ENCODE results near the gene INTS1.

The INTS1 gene

DNA sequence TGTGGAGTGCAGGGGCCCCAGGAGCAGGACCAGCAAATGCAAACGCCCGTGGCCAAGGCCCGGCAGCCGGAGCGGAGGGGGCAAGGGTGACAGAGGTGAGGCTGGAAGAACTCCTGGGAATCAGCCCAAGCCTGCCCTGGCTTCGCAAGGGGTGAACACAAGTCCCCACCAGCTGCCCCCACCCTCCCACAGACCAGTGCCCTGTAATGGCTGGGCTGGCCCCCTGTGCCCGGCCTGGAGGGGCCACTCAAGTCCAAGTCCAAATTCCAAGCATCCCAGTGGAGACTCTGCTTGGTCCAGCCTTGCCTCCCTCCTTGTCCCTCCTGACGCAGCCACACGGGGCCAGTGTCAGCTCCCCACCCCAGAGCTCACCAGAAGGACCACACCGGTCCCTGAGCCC, 73.0 kb downstream of the INTS1 start:
- no peak for DNase-seq (ENCODE audit: low spot score)

DNA sequence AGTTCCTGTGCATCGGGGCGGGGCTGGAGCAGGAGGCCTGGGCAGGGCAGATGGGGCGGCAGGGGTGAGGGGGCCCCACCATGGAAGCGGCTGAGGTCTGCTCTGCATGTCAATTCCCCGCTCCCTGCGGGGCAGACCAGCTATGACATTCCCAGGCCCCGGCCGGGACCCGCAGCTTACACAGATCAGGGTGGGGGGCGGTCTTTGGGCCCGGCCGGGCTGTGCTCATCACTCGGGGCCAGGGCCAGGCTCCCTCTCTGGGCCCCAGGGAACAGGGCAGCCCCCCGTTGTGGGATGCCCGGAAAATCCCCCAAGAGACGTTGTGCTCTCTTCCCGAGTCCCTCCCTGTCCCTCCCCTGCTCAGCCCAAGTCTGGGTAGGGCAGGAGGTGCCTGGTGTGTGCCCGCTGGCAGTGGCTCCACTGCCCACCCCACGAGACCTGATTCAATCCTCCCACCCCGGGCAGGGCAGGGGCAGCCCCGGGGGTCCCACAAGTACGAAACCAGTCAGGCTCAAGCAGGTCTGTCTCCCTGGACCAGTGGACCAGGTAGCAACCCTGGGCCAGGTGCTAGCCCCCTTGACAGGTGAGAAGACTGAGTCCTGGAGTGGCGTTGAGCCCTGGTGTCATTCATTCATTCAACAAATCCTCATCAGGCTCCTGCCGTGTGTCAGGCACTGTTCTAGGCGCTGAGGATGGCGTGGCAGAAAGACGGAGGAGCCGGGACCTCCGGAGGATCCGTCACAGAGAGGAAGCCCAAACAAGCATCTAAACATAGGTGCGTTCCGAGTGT, 73.9 kb downstream of the INTS1 start:
- no peak for DNase-seq (ENCODE audit: low spot score)

DNA sequence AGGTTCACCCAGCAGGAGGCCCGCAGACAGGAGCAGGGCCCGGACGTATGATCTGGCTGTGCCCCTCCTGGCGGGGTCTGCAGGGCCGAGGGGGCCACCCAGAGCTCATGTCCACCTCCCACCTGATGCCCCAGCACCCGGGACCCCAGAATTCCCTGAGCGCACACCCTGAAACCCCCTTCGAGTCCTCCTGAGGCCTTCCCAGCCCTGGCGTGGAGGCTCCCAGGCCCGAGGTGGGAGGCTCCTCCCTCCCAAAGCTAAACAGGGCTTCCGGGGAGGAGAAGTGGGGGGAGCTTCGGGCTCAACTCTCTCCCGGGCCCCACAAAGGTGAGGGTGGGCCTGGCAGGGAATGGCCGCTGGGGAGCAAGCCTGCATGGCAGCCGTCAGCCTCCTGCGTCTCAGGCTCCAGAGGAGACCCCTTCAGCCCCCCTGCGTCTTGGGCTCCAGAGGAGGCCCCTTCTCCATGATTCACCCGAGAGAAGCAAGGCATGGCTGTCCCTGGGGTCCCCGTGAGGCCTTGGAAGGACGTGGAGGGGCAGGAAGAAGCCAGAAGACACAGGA, 75.2 kb downstream of the INTS1 start:
- no peak for DNase-seq (ENCODE audit: low spot score)

DNA sequence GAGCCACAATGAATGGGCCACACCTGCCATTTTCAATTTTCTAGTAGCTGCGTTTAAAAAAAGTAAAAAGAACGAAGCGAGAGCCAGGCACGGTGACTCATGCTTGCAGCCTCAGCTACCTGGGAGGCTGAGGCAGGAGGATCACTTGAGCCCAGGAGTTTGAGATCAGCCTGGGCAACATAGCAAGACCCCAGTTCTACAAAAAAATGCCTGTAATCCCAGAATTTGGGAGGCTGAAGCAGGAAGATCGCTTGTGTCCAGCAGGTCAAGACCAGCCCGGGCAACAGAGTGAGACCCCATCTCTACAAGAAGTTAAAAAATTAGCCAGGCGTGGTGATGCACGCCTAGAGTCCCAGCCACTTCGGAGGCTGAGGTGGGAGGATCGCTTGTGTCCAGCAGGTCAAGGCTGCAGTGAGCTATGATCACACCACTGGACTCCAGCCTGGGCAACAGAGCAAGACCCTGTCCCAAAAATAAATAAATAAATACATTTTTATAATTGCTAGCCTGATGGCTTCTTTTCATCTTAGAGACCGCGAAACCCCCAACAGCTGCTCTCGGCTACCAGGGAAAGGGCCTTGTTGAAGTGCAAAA, 77.0 kb downstream of the INTS1 start:
- no peak for DNase-seq (ENCODE audit: low spot score)

DNA sequence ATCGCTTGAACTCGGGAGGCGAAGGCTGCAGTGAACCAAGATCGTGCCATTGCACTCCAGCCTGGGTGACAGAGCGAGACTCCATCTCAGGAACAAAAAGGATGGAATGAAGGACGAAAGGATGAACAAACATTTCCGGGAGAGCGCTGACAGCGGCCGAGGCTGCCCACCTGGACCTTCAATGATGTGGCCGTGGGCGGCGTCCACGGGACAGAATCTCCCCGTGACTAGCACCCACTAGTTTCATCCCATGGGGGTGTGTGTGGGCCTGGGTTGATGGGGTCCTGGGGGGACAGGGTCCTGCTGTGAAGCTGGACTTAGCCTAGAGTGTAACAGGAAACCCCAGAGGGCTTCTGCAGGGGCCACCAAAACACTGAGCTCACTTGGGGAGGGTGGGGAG, 77.7 kb downstream of the INTS1 start:
- DNase-seq (ENCODE audit: low spot score), result no peak

DNA sequence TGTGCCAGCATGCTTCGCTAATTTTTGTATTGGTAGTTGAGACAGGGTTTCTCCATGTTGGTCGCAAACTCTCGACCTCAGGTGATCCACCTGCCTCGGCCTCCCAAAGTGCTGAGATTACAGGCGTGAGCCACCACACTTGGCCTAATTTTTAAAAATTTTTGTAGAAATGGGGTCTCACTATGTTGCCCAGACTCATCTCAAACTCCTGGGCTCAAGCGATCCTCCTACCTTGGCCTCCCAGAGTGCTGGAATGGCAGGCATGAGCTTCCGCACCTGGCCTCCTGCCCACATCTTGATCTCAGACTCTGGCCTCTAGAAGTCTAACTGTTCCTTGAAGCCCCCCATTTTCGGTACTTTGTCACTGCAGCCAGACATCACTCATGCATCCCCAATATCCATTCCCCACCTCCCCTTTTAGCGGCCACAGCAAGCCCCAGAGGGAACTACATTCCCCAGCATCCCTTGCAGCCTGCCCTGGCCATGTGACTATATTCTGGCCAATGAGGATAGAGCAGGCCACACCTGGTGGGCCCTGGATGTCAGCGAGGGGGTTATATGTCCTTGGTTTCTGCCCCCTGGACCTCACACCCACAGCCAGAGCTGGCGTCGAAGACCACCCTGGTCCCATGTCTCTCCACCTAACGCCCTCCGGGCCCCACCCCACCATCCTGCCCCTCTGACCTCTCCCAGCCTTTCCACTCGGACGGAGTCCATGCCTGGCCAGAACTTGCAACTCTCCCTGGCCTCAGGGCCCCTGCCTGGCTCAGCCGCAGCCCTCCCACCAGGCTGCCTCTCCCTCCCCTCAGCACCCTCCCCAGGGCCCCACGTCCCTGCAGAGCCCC, 78.7 kb downstream of the INTS1 start:
- no peak for DNase-seq (ENCODE audit: low spot score)

DNA sequence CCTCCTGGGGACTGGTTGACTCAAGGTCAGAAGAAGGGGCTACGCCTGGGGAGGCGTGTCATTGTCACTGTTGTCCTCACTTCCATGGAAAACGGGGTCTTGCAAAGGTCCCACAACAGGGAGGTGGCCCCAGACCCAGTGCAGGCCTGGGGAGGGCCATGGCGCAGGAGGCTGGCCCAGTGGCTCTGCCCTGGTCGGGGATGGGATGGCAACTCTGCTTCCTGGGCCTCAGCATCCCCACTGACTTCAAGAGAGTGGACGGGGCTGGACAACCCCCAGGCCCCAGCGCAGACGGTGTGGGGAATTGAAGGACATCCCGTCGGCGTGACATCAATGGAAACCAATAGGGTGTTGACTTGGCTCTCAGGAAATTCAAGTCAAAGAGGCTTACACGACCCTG, 80.1 kb downstream of the INTS1 start:
- no peak for DNase-seq (ENCODE audit: low spot score)

DNA sequence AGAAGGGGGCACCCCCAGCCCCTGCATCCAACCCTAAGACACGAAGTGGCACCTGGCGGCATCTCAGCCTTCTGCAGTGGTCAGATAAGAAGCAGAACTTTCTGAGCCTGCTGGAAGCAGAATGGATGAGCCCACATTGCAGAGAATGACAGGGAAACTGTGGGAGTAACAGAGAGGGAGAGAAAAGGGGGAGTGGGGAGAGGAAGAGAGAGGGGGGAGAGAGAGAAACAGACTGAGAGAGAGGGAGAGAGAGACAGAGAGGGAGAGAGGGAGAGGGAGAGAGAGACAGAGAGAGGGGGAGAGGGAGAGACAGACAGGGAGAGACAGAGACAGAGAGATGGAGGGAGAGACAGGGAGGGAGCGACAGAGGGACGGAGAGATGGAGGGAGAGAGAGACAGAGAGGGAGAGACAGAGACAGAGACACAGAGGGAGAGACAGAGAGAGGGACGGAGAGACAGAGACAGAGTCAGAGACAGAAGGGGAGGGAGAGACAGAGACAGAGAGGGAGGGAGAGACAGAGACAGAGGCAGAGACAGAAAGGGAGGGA, 80.9 kb downstream of the INTS1 start:
- no peak for DNase-seq (ENCODE audit: low spot score)

DNA sequence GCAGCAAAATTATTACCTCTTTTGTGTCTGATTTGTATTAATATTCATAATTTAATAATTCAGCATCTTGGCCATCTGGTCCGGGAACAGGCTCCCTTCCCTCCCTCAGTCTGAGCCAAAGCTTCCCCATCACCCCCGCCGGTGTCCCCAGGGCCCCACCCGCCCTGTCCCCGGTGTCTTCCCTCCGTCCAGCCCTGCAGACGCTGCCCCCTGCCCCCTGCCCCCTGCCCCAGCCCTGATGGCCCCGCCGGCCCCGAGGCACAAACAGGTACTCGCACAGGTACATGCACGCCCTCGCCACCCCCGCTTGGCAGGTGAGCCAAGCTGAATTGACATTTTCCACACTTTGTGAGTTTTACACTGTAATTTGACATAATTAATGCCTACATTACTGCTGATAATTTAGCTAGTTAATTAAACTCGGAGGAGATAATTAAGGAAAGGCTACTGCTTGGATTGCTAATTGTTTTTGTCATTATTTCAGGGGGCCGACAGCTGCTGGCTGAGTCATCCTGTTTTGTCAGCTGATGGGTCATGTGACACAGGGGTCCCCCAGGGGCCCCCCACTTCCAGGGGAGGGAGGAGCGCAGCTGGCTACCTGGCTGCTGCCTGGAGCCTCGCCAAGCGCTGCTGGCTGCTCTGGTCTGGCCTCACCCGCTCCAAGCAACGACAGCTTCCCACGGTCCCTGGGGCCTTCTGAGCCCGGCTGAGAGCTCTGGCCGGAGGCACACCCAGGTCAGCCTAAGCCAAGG, 81.5 kb downstream of the INTS1 start:
- DNase-seq (ENCODE audit: low spot score), result no peak

DNA sequence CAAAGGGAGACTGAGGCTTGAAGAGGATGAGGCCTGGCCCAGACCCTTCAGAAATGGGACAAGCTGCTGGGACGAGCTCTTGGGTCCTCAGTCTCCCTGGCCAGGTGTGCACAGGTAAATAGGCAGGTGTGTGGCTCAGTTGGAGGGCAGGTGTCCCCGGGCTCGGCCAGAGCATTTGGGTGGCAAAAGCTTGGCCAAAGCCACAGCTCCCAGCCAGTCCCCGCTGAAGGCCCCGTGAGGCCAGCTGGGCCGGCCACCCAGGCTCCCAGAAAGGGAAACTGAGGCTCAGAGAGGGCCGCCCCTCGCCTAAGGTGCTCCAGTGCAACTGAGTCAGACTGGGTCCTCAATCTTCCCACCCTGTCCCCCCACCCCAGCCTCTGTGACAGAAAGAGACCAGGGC, 82.2 kb downstream of the INTS1 start:
- no peak for DNase-seq (ENCODE audit: low spot score)

DNA sequence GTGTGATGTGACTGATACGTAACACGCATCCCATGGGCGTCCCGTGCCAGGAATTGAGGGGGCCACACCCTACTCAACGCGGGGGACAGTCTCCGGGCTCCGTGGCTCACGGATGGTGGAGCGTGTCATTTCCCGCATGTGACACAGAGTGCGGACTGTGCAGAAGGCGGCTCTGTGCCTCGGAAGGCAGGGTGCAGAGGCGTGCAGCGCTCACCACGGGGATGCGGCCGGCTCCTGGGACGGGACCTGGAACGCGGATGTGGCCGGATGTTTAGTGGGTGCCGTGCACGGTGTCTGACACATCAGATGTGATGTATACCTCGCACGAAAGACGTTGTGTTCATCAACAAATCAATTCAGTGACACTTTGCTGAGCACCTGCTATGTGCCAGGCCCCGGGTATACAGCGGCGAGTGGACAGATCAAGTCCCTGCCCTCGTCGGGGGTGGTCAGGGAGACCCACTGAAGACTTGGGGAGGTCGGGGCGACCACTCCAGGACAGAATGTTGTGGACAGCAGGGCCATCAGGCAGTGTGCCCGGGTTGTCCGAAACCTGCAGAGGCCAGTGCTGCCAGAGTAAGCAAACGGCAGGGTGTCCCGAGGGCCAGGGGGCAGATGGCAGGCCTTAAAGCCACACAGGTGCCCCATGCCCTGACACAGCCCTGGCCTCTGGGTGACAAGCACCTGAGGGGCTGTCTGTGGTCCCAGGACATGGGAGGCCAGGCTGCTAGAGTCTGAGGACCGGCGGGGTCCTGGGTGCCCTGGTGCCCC, 83.0 kb downstream of the INTS1 start:
- DNase-seq (ENCODE audit: low spot score), result no peak
